Stimulated activated CD8-positive, alpha-beta memory T cell treated with anti-CD3 and anti-CD28 coated beads, Interleukin-7, amount 100 ng/mL, for 1 hour (primary cell): ENCODE data around the gene MAP1LC3C.
"Not testable (repeated sequence)": the region's sequence is repeated elsewhere in the genome, so short reads cannot be mapped to it uniquely, and the experiment has no call there.

ENCODE experiments used
- DNase-seq, 2 donors: peaks; one replicate each; pipeline ENCODE4 v3.0.0-alpha.2; 2020; ENCODE audit warnings: low read depth in 2 of 2

The MAP1LC3C gene

DNA sequence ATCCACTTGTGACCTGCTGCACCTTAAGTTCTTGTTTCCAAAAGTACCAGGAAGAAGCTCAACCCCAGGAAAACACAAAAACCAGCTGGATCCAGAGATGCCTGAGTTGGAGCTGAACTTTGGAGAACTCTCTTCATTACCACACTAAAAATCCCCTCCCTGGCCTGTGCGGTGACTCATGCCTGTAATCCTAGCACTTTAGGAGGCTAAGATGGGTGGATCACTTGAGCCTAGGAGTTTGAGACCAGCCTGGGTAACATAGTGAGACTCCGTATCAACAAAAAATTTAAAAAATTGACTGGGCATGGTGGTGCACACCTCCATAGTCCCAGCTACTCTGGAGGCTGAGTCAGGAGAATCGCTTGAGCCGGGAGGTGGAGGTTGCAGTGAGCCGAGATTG lies 6.2 kb downstream of the MAP1LC3C start:
- no peak for DNase-seq

DNA sequence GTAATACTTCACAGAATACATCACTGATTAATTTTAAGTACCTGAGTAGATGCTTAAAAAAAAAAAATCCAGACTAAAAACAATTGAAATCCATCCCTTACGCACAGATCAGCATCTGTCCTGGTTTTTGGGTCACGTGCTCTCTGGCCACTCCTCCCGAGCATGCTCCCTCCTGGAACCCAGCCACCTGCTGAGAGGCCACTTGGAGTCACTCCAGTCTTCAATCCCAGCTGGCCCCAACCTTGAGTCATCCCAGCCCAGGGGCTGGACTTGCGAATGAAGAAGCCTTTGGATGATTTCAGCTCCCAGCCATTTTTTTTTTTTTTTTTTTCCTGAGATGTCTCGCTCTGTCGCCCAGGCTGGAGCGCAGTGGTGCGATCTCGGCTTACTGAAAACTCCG lies 8.9 kb downstream of the MAP1LC3C start:
- DNase-seq = no peak

- not testable (repeated sequence) for DNase-seq
Measured at GRCh38 chr1:241988389-241988930, 10.4 kb downstream of the MAP1LC3C start.

GRCh38 chr1:241985787-241986186 lies 13.1 kb downstream of the MAP1LC3C start:
- DNase-seq = no peak

- DNase-seq = no peak
Measured at GRCh38 chr1:241979926-241980325, 19.0 kb downstream of the MAP1LC3C start.

GRCh38 chr1:241979071-241979470 lies 19.8 kb downstream of the MAP1LC3C start:
- no peak for DNase-seq

DNA sequence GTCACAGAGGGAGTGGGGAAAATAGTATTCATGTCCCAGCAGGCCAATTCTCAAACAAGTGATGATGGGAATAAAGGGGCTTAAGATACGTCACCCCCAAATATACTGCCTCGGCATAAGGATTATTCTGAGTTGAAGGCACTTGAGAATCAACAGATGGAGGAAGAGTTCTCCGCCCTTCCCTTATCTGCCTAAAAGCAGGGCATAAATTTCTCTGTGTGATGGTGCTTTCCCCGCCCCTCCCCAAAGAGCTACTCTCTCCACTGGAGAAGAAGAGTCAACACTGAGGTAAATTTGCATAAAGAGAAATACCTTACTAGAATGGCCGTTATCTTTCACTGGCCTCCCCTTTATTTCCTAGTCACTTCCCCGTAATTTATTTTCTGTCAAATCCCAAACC lies 22.7 kb downstream of the MAP1LC3C start:
- DNase-seq = no peak

DNA sequence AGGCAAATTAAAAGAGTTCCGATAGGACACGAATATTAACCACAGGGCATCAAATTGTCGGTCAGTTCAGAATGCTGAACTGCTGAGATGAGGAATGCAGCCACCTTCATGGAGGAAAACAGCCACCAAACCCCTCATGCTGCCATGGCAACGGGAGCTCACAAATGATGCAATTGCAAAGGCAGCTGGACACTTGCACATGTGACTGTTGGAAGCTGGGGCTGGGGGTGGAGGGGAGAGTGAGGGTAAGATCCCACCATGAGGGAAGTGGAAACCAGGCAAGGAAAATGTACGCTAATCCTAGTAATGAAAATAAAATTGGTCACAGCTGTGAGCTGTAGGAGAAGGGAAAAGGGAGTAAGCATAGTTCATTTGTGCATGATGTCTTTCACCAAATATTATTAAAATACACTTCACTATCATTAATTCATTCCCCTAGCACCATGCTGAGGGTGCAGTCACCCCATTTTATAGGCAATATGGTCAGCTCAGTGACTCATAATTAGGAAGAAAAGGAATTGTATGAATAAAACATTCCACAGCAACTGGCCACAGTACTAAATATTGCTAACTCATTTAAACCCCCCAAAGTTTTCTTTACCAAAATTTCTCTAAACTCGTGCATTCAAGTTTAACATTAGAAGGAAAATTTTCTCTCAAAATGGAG lies 26.1 kb downstream of the MAP1LC3C start:
- DNase-seq = no peak

- no peak for DNase-seq
Measured at GRCh38 chr1:241968611-241969010, 30.3 kb downstream of the MAP1LC3C start.

GRCh38 chr1:241964550-241965282 lies 34.2 kb downstream of the MAP1LC3C start:
- DNase-seq = no peak

- DNase-seq = no peak
Measured at GRCh38 chr1:241963722-241964121, 35.2 kb downstream of the MAP1LC3C start.

GRCh38 chr1:241962153-241962552 lies 36.7 kb downstream of the MAP1LC3C start:
- DNase-seq = no peak

GRCh38 chr1:241957692-241958494 lies 41.0 kb downstream of the MAP1LC3C start, which contains the start of gene BECN2:
BECN2 (plus strand) TSS chr1:241957767; CDS start chr1:241957767, 0 bp downstream.
- no peak for DNase-seq

DNA sequence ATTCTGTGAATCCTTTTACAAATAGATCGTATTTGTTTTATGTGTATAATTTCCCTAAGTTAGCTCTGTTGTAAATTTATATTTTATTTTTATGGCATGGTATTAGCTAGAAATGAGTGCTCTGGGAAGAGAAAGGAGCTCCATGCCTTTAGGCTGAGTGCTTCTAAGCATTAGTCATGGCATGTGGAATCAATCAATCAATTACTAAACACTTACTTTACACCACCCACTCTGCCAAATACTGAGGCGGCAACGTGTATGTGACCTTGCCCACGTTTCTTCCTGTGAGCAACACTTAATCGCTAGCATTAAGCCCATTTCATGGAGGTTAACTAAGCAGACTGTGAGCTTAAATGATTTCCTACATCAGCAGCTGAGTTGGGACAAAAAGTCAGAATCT lies 48.5 kb downstream of the MAP1LC3C start:
- no peak for DNase-seq

- no peak for DNase-seq
Measured at GRCh38 chr1:241947354-241947753, 51.5 kb downstream of the MAP1LC3C start.
